ENCODE results near the gene ELMOD3. TPM values are rescaled to one million over a fixed set of nuclear protein-coding genes. Genes with fewer than 3 reads are reported as not detected.
A peak's percentile ranks its signal among the peaks of the same experiment; 100 is the strongest.
"Not testable (repeated sequence)": the region's sequence is repeated elsewhere in the genome, so short reads cannot be mapped to it uniquely, and the experiment has no call there.

The ELMOD3 gene
- total RNA-seq, 2 experiments from 2014 or later, result 19.2 to 19.4 TPM

DNA sequence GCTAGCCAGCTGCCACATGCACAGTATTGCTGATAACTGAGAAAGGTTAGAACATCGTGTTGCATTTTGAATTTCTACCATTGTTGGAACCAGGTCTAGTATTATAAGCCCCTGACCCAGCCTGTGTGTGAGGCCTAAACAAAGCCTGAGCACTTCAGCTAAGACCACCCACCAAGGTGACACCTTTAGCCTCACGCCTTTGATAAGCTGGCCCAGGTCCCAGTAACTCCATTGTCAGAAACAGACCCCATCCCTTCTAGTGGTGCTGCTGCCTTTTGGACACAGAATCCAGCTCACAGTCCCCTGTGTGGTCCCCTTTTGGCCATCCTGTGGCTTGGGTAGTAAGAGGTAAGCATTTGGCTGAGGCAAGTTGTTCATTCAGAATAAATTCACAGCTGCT is 1.6 kb downstream of the ELMOD3 start:
- ChIA-PET CTCF (no interaction called here), POLR2A (interaction anchor here (3.6 to 14.8 kb wide), 2 partner anchors 33 to 63 kb away, joined by 26 to 234 read pairs; partner anchors contain the start of genes SH2D6 and TGOLN2)
- no peaks in the 10 kb centered on the region for H3K9me3 Mint-ChIP-seq
- H3K27me3 Mint-ChIP-seq, result no peaks in the 10 kb centered on the region
- peaks cover 43% of the 10 kb centered on the region for H3K4me1 Mint-ChIP-seq
- peak overlapping the region; percentile 99 for H3K4me3 Mint-ChIP-seq
- H3K27ac Mint-ChIP-seq, result no peak overlapping the region
- no peak for DNase-seq
- H3K36me3 Mint-ChIP-seq (ENCODE audit: low read depth), result peaks cover 38% of the 10 kb centered on the region

DNA sequence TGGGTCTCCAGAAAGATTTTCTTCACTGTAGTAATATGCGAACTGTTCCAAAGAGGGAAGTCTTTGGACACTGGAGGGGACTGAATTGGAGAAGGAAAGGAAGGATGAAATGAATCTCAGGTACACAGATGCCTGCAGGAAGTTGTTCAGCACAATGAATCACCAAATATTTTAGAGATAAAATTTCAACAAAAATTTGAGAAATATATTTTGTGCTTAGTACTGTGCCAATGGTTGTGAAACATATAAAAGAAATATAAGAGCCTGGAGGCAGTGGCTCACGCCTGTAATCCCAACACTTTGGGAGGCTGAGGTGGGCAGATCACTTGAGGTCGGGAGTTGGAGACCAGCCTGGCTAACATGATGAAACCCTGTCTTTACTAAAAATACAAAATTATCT is 3.2 kb downstream of the ELMOD3 start:
- peaks cover 36% of the 10 kb centered on the region for H3K4me1 Mint-ChIP-seq
- DNase-seq, result no peak
- no peaks in the 10 kb centered on the region for H3K27me3 Mint-ChIP-seq
- H3K27ac Mint-ChIP-seq, result no peak overlapping the region
- no peaks in the 10 kb centered on the region for H3K9me3 Mint-ChIP-seq
- CTCF ChIA-PET, result interaction anchor here (0.6 to 1.0 kb wide), 5 partner anchors 12 to 730 kb away, joined by 3 to 5 read pairs (median 3); no protein-coding TSS in a partner anchor
- no peak overlapping the region for H3K4me3 Mint-ChIP-seq
- H3K36me3 Mint-ChIP-seq (ENCODE audit: low read depth), result peaks cover 43% of the 10 kb centered on the region
- POLR2A ChIA-PET, result interaction anchor here (1.0 to 14.8 kb wide), 2 partner anchors 34 to 181 kb away, joined by 4 to 234 read pairs; partner anchors contain the start of genes MAT2A and TGOLN2

DNA sequence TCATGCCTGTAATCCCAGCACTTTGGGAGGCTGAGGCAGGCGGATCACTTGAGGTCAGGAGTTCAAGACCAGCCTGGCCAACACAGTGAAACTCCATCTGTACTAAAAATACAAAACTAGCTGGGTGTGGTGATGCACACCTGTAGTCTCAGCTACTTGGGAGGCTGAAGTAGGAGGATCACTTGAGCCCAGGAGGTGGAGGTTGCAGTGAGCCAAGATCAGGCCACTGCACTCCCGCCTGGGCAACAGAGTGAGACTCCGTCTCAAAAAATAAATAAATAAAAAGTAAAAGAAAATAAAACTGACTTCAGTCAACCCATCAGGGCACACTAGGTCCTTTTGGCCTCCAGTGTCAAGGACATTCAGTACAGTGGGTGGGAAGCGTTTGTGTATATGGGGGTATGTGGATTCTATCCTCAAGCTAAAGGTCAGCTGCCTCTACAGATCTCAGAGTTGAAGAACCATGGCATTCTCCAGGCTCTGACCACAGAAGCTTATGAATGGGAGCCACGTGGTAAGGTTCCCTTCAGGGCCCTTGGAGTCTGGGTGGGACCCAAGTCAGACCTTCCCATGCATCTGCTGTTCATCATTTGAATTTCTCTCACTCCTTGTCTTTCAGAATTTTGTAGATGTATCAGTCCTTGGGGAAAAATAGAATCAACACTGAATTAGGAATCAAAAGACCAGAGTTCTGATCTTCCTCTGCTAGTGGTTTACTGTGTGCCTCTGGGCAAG is 8.3 kb downstream of the ELMOD3 start:
- H3K27me3 Mint-ChIP-seq, H3K9me3 Mint-ChIP-seq, POLR2A ChIA-PET, H3K27ac Mint-ChIP-seq, CTCF ChIA-PET, DNase-seq, H3K4me1 Mint-ChIP-seq, H3K4me3 Mint-ChIP-seq: not testable (repeated sequence)
- peaks cover 31% of the 10 kb centered on the region for H3K36me3 Mint-ChIP-seq (ENCODE audit: low read depth)

DNA sequence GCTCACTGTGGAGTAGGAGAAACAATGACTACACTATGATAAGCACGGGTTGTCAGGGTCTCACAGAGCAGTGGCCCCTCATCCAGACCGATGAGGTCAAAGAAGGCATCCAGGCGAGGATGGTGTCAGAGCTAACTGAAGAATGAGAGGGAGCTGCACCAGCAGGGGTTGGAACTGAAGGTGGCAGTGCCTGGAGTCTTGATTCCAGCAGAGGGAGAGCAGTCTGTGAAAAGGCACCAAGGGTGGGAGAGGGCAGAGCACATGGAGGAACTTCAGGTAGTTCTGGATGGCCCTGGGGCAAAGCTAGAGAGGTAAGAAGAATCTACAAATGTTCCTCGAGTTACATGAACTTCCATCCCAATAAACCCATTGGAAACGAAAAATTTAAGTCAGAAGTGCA is 12.6 kb downstream of the ELMOD3 start:
- H3K27ac Mint-ChIP-seq, result no peak overlapping the region
- H3K36me3 Mint-ChIP-seq (ENCODE audit: low read depth), result peaks cover 14% of the 10 kb centered on the region
- no peaks in the 10 kb centered on the region for H3K4me1 Mint-ChIP-seq
- H3K4me3 Mint-ChIP-seq, result no peak overlapping the region
- ChIA-PET CTCF (no interaction called here), POLR2A (interaction anchor here (2.1 kb wide), 1 partner anchor 40 kb away, joined by 8 read pairs; the partner anchor contains the start of gene TGOLN2)
- H3K27me3 Mint-ChIP-seq, result no peaks in the 10 kb centered on the region
- no peak for DNase-seq
- H3K9me3 Mint-ChIP-seq, result no peaks in the 10 kb centered on the region

DNA sequence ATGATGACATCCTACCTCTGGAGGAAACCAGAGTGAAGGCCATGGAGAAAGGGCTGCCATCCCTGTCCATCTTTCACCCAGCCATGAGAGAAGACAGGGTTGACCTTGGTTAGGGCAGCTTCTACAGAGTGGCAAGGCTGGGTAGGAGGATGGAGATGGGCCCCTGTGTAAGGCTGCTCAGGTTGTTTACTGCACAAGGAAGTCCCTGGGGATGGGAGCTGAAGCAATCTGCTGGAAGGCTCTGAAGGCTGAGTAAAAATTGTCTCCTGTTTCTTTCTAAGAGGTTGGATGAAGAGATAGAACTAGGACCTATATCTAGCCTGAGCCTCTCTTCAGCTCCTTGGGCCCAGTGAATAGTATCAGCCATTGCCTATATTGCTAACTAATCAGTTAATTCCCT is 14.4 kb downstream of the ELMOD3 start:
- H3K27me3 Mint-ChIP-seq, result no peaks in the 10 kb centered on the region
- H3K4me3 Mint-ChIP-seq, result no peak overlapping the region
- H3K4me1 Mint-ChIP-seq, result no peaks in the 10 kb centered on the region
- no peak for DNase-seq
- no peak overlapping the region for H3K27ac Mint-ChIP-seq
- no peaks in the 10 kb centered on the region for H3K9me3 Mint-ChIP-seq
- POLR2A ChIA-PET, result no interaction called here
- CTCF ChIA-PET, result interaction anchor here (1.4 kb wide), 1 partner anchor 70 kb away, joined by 4 read pairs; no protein-coding TSS in a partner anchor
- peaks cover 5% of the 10 kb centered on the region for H3K36me3 Mint-ChIP-seq (ENCODE audit: low read depth)

DNA sequence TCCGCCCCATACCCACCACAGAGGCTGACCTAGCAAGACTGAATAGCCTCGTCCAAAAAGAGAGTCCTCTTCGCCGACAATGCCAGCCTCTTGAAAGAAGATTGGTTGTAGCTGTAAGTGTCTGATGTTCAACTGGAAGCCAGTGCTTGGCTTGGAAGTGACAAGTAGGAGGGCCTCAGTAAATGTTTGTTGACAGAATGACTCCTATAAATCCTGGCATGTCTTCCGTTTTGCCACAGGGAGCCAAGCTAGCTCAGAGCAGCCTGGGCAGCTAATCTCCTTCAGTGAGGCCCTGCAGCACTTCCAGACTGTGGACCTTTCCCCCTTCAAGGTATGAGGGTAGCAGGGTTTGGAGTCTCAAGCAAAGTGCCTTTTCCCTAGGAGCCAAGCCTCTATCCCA is 14.9 kb downstream of the ELMOD3 start:
- ChIA-PET POLR2A (interaction anchor here (2.2 kb wide), 1 partner anchor 15 kb away, joined by 10 read pairs; the partner anchor contains the start of genes ELMOD3 and RETSAT), CTCF (interaction anchor here (1.1 to 1.4 kb wide), 3 partner anchors 50 to 445 kb away, joined by 3 to 5 read pairs (median 4); no protein-coding TSS in a partner anchor)
- Mint-ChIP-seq H3K27ac (no peak overlapping the region), H3K4me1 (no peaks in the 10 kb centered on the region), H3K4me3 (no peak overlapping the region), H3K36me3 (ENCODE audit: low read depth) (peaks cover 5% of the 10 kb centered on the region), H3K27me3 (no peaks in the 10 kb centered on the region), H3K9me3 (no peaks in the 10 kb centered on the region)
- DNase-seq, result no peak

DNA sequence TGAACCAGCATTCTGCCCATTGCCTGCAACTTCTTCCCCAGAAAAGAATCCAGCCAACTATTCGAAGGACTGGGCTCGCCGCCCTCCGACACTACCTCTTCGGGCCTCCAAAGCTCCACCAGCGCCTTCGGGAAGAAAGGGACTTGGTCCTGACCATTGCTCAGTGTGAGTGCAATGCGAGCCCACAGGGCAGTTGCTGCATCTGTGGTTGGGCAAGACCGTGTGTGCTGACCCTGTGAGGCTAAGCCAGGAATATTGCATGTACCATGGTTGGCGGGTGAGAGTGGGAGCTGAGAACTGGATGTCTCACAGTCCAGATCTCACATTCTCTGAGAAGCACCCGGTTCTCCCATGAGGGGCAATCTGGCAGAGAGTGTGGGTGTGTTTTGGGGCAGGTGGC is 16.5 kb downstream of the ELMOD3 start:
- Mint-ChIP-seq H3K36me3 (ENCODE audit: low read depth) (peaks cover 10% of the 10 kb centered on the region), H3K4me3 (no peak overlapping the region), H3K27me3 (no peaks in the 10 kb centered on the region), H3K9me3 (no peaks in the 10 kb centered on the region), H3K4me1 (no peaks in the 10 kb centered on the region), H3K27ac (no peak overlapping the region)
- ChIA-PET POLR2A (interaction anchor here (0.6 to 2.2 kb wide), 4 partner anchors 17 to 241 kb away, joined by 3 to 10 read pairs (median 4); partner anchors contain the start of genes C2orf68, ELMOD3 and RETSAT), CTCF (interaction anchor here (1.2 kb wide), 1 partner anchor 16 kb away, joined by 3 read pairs; the partner anchor contains the start of genes ELMOD3 and RETSAT)
- DNase-seq, result no peak

DNA sequence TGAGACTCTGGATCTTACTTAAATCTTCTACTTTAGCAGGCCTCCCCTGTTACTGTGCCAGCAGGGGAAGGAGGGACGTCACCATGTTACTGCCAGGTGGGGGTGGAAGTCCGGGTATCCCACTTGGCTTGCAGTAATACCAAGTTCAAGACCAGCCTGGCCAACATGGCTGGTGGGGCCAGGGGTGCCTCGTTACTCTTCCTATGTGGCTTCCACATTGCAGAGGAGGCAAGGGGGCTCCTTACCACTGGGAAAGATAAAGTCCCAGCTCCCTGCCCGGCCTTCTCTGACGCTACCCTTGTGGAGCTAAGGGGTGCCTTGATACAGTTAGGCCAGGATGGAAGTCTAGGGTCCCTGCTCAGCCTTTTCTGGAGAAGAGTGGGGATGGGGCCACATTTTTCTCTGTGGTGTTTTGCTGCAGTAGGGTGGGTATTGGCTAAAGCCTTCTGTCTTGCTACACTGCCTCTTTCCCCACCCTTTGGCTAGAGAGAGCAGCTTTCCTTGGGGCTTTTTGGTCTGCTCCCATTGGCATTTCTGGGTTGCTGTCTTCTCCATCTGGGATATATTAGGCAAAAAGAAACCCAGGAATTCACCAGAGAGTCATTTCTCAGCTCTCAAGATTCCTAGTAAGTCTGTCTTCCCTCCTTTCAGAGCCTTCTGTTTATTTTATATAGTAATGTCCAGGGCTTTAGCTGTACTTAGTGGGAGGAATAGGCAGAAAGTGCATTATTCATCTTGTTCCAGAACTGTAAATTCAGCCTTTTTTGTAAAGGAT is 21.9 kb downstream of the ELMOD3 start:
- POLR2A ChIA-PET, result interaction anchor here (0.8 kb wide), 1 partner anchor 10 kb away, joined by 3 read pairs; no protein-coding TSS in a partner anchor
- DNase-seq, result no peak
- peaks cover 10% of the 10 kb centered on the region for H3K9me3 Mint-ChIP-seq
- H3K27ac Mint-ChIP-seq, result no peak overlapping the region
- CTCF ChIA-PET, result no interaction called here
- no peak overlapping the region for H3K4me3 Mint-ChIP-seq
- no peaks in the 10 kb centered on the region for H3K27me3 Mint-ChIP-seq
- peaks cover 48% of the 10 kb centered on the region for H3K36me3 Mint-ChIP-seq (ENCODE audit: low read depth)
- no peaks in the 10 kb centered on the region for H3K4me1 Mint-ChIP-seq

DNA sequence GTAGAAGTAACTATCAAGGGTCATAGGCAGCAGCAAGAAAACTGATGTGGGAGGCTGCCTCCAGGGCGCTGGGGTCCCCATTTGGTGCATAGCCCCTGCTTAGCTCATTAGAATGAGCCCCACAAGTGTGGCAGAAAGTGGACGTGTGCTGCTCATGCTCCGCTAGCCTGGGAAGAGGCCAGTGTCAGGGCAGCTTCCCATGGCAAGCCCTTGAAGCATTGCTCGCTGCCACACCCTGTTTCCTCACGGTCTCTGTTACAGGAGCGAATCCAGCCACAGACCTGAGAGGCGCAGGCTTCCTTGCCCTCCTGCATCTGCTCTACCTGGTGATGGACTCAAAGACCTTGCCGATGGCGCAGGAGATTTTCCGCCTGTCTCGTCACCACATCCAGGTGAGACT is 22.5 kb downstream of the ELMOD3 start:
- Mint-ChIP-seq H3K36me3 (ENCODE audit: low read depth) (peaks cover 49% of the 10 kb centered on the region), H3K27me3 (no peaks in the 10 kb centered on the region), H3K4me3 (no peak overlapping the region), H3K9me3 (peaks cover 10% of the 10 kb centered on the region), H3K27ac (no peak overlapping the region), H3K4me1 (no peaks in the 10 kb centered on the region)
- DNase-seq, result no peak
- ChIA-PET POLR2A (no interaction called here), CTCF (no interaction called here)

DNA sequence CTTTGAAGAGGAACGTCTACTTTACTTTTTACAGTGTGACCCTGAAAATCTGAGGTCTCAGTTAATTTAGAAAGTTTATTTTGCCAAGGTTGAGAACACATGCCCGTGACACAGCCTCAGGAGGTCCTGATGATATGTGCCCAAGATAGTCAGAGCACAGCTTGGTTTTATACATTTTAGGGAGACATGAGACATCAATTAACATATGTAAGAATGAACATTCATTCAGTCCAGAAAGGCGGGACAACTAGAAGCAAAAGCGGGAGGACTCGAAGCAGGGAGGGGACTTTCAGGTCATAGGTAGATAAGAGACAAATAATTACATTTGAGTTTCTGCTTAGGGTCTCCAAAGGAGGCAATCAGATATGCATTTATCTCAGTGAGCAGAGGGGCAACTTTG is 23.7 kb downstream of the ELMOD3 start:
- Mint-ChIP-seq H3K4me1 (no peaks in the 10 kb centered on the region), H3K27me3 (no peaks in the 10 kb centered on the region), H3K9me3 (peaks cover 10% of the 10 kb centered on the region), H3K27ac (no peak overlapping the region), H3K36me3 (ENCODE audit: low read depth) (peaks cover 54% of the 10 kb centered on the region), H3K4me3 (no peak overlapping the region)
- DNase-seq, result no peak
- CTCF ChIA-PET, result no interaction called here
- POLR2A ChIA-PET, result no interaction called here

DNA sequence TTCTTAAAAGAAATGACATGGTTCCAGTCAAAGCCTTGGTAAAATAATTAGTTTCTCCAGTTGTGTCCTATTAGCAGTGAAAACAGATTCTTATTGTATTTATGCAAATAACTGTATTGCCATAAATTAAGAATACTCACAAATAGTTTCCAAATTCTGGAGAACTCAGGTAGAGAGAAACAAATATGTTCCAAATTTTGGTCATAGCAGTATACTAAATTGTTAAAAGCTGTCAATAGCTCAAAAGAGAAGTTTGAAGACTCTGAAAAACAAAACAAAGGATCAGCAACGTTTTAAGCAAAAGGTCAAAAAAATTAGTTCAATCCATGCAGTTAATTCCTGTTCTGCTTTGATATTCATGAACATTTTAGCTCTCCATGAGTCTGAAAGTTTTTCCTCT is 25.5 kb downstream of the ELMOD3 start:
- Mint-ChIP-seq H3K4me1 (no peaks in the 10 kb centered on the region), H3K4me3 (no peak overlapping the region), H3K27me3 (no peaks in the 10 kb centered on the region), H3K27ac (no peak overlapping the region), H3K36me3 (ENCODE audit: low read depth) (peaks cover 59% of the 10 kb centered on the region), H3K9me3 (peaks cover 10% of the 10 kb centered on the region)
- POLR2A ChIA-PET, result no interaction called here
- no peak for DNase-seq
- CTCF ChIA-PET, result interaction anchor here (1.2 kb wide), 1 partner anchor 172 kb away, joined by 4 read pairs; no protein-coding TSS in a partner anchor

DNA sequence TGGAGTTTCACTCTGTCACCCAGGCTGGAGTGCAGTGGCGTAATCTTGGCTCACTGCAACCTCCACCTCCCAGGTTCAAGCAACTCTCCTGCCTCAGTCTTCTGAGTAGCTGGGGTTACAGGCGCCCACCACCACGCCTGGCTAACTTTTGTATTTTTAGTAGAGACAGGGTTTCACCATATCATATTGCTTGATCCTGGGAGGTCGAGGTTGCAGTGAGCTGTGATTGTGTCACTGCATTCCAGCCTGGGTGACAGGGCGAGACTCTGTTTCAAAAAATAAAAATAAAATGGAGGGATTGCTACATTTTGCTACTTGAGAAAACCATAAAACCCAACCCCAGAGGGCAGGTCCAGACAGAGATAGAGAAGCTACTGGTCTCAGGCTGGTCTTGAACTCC is 28.6 kb downstream of the ELMOD3 start:
- not testable (repeated sequence) for H3K4me3 Mint-ChIP-seq, H3K27me3 Mint-ChIP-seq, H3K4me1 Mint-ChIP-seq, DNase-seq, H3K27ac Mint-ChIP-seq, H3K9me3 Mint-ChIP-seq
- peaks cover 54% of the 10 kb centered on the region for H3K36me3 Mint-ChIP-seq (ENCODE audit: low read depth)
- POLR2A ChIA-PET, result interaction anchor here (0.6 kb wide), 1 partner anchor 44 kb away, joined by 3 read pairs; no protein-coding TSS in a partner anchor
- CTCF ChIA-PET, result interaction anchor here (1.1 kb wide), 1 partner anchor 54 kb away, joined by 4 read pairs; no protein-coding TSS in a partner anchor

DNA sequence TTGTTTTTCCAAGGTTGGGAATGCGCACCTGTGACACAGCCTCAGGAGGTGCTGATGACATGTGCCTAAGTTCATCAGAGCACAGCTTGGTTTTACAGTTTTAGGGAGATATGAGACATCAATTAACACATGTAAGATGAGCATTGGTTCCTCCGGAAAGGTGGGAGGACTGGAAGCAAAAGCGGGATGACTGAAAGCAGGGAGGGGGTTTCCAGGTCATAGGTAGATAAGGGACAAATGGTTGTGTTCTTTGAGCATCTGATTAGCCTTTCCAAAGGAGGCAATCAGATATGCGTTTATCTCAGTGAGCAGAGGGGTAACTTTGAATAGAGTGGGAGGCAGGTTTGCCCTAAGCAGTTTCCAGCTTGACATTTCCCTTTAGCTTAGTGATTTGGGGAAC is 29.3 kb downstream of the ELMOD3 start:
- no peak overlapping the region for H3K4me3 Mint-ChIP-seq
- H3K36me3 Mint-ChIP-seq (ENCODE audit: low read depth), result peaks cover 52% of the 10 kb centered on the region
- ChIA-PET CTCF (no interaction called here), POLR2A (no interaction called here)
- H3K9me3 Mint-ChIP-seq, result peaks cover 8% of the 10 kb centered on the region
- no peaks in the 10 kb centered on the region for H3K27me3 Mint-ChIP-seq
- H3K27ac Mint-ChIP-seq, result no peak overlapping the region
- DNase-seq, result no peak
- H3K4me1 Mint-ChIP-seq, result no peaks in the 10 kb centered on the region
